Sigmoid colon (tissue), 7 donors: ENCODE results near the gene SLC34A2. TPM values are rescaled to one million over a fixed set of nuclear protein-coding genes. Genes with fewer than 3 reads are reported as not detected.

ENCODE experiments used
- DNase-seq: peaks from one replicate; pipeline ENCODE4 v3.0.0-alpha.2; 2019
- H3K27ac ChIP-seq, 4 donors: fragments of 200-600 bp; sonication (generic); one replicate each; pipeline ENCODE4 v1.5.1; 2016 to 2019; ENCODE audit warnings: mild to moderate bottlenecking in 1 of 4
- H3K27me3 ChIP-seq, 3 donors: fragments of 200-600 bp; sonication (generic); one replicate each; pipeline ENCODE4 v1.5.1; 2019; ENCODE audit warnings: mild to moderate bottlenecking in 1 of 3
- H3K36me3 ChIP-seq, 4 donors: fragments of 200-600 bp; sonication (generic); one replicate each; pipeline ENCODE4 v1.5.1; 2016 to 2019
- H3K4me1 ChIP-seq, 4 donors: fragments of 200-600 bp; sonication (generic); one replicate each; pipeline ENCODE4 v1.5.1; 2017 to 2019
- H3K4me3 ChIP-seq, 4 donors: fragments of 200-600 bp; sonication (generic); one replicate each; pipeline ENCODE4 v1.5.1; 2017 to 2019; ENCODE audit warnings: mild to moderate bottlenecking in 2 of 4, moderate library complexity in 1 of 4
- H3K9me3 ChIP-seq, 4 donors: fragments of 200-600 bp in 3 of 4; sonication (generic) in 3 of 4; one replicate each; pipeline versions ENCODE4 v1.5.1 to v1.6.1; 2013 to 2019
- EP300 ChIP-seq, 4 donors: sonication (generic); formaldehyde crosslinking; IDR thresholded peaks; one replicate each; pipeline ENCODE4 v1.6.1; 2017; ENCODE audit warnings: antibody characterized with exemption in 4 of 4
- POLR2A ChIP-seq, 2 donors: fragments of 450-650 bp; IDR thresholded peaks; one replicate each; pipeline ENCODE4 v1.6.1; 2016; ENCODE audit warnings: antibody characterized with exemption in 2 of 2, mild to moderate bottlenecking in 2 of 2, moderate library complexity in 2 of 2
- POLR2AphosphoS5 ChIP-seq, 4 donors: sonication (generic); formaldehyde crosslinking; IDR thresholded peaks; one replicate each; pipeline ENCODE4 v1.6.1; 2017; ENCODE audit warnings: antibody characterized with exemption in 4 of 4
- WGBS, 2 donors: extraction: QIAGEN DNeasy Blood & Tissue Kit; methylation state at CpG; one replicate each; pipeline ENCODE4 v1.1.7; 2013; 5-methylcytosine and 5-hydroxymethylcytosine counted together
- intact Hi-C: fragments of 100-400 bp; cut with DNase I; formaldehyde crosslinking; loops from one replicate; pipeline ENCODE4 v1.15.1; 2023
- polyA plus RNA-seq, 3 donors: library from polyadenylated mRNA; stranded (reverse); fragments of 200-250 nt; gene quantifications; one replicate each; pipeline ENCODE4 v1.2.3, GENCODE V29; 2013
- small RNA-seq, 3 donors: library from RNA; depleted of rRNA; stranded (forward); fragments of <200 nt; gene quantifications; one replicate each; pipeline ENCODE3, GENCODE V24; 2016
- total RNA-seq, 4 donors: library from RNA; depleted of rRNA; stranded (reverse); fragments of >200 nt; gene quantifications; one replicate each; pipeline ENCODE4 v1.1.0, GENCODE V29; 2016
- TF ChIP-seq, protein P1 (sequence below), 4 experiments: fragments of 450-650 bp in 3 of 4; fragments of 200-600 bp in 1 of 4; IDR thresholded peaks; one replicate each; pipeline ENCODE4 v1.5.1; 2016 to 2019; ENCODE audit warnings: antibody characterized with exemption in 4 of 4, mild to moderate bottlenecking in 3 of 4, moderate library complexity in 2 of 4
- donor health status: healthy with polysubstance abuse.
- donor health status: Bipolar disorder and iron deficiency.
- donor health status: healthy.

SLC34A2 gene
- total and polyA plus RNA-seq, 7 donors: 0.03 to 0.60 TPM; not detected in 5

DNA sequence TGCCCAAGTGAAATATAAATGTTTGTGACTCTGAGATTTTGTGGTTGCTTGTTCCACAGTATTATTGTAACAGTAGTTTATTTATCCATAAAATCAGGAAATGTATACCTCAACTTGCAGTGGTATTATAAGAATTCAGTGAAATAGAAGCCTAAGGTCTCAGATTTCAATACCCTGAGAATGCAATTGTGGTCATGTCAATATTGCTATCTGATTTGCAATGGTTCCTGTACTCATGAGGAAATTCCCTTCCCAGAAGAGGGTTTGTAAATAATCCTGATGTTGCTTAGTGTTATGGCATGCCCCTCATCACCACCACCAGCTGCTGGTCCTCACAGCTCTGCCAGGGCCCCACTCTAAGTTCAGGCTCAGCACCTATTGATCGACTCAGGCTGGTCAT lies 67.8 kb downstream of the SLC34A2 start:
- 77 to 84% methylated on average over 1 of the region's 1 CpG for WGBS, 2 donors
- H3K27ac ChIP-seq: no peak overlapping the region
- no peaks in the 10 kb centered on the region for H3K36me3 ChIP-seq
- TF ChIP-seq POLR2A (IDR thresholded peaks at IDR 0.05) (no peak), POLR2AphosphoS5 (IDR thresholded peaks at IDR 0.05) (no peak), EP300 (IDR thresholded peaks at IDR 0.05) (no peak)
- TF ChIP-seq, protein P1, sequence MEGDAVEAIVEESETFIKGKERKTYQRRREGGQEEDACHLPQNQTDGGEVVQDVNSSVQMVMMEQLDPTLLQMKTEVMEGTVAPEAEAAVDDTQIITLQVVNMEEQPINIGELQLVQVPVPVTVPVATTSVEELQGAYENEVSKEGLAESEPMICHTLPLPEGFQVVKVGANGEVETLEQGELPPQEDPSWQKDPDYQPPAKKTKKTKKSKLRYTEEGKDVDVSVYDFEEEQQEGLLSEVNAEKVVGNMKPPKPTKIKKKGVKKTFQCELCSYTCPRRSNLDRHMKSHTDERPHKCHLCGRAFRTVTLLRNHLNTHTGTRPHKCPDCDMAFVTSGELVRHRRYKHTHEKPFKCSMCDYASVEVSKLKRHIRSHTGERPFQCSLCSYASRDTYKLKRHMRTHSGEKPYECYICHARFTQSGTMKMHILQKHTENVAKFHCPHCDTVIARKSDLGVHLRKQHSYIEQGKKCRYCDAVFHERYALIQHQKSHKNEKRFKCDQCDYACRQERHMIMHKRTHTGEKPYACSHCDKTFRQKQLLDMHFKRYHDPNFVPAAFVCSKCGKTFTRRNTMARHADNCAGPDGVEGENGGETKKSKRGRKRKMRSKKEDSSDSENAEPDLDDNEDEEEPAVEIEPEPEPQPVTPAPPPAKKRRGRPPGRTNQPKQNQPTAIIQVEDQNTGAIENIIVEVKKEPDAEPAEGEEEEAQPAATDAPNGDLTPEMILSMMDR (IDR thresholded peaks at IDR 0.05): no peak
- no peak for DNase-seq
- H3K9me3 ChIP-seq: no peaks in the 10 kb centered on the region
- H3K4me1 ChIP-seq: no peaks in the 10 kb centered on the region
- H3K27me3 ChIP-seq: no peaks in the 10 kb centered on the region
- no peak overlapping the region for H3K4me3 ChIP-seq
- intact Hi-C loops: no loop called here

DNA sequence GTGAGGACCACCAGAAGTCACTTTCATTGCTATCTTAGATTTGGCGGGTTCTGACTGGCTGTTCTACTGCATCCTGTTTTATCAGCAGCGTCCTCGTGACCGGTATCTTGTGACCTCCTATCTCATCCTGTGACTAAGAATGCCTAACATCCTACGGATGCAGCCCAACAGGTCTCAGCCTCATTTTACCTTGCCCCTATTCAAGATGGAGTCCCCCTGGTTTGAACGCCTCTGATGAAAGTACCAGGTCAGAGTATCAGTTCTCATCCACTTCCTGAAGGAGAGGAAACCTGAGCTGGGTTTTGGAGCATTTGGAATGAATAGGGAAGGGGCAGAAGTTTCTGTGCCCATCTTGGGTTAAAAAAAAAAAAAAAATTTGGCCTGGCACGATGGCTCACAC lies 70.2 kb downstream of the SLC34A2 start:
- no peak overlapping the region for H3K4me3 ChIP-seq
- no peaks in the 10 kb centered on the region for H3K27me3 ChIP-seq
- no peaks in the 10 kb centered on the region for H3K4me1 ChIP-seq
- no peak overlapping the region for H3K27ac ChIP-seq
- TF ChIP-seq, protein P1 (IDR thresholded peaks at IDR 0.05): no peak
- no peak for TF ChIP-seq POLR2A (IDR thresholded peaks at IDR 0.05)
- no peak for TF ChIP-seq EP300 (IDR thresholded peaks at IDR 0.05)
- no peak for TF ChIP-seq POLR2AphosphoS5 (IDR thresholded peaks at IDR 0.05)
- WGBS, 2 donors: 64 to 81% methylated on average over 7 of the region's 7 CpGs
- no peaks in the 10 kb centered on the region for H3K9me3 ChIP-seq
- no peak for DNase-seq
- intact Hi-C loops: no loop called here
- no peaks in the 10 kb centered on the region for H3K36me3 ChIP-seq

DNA sequence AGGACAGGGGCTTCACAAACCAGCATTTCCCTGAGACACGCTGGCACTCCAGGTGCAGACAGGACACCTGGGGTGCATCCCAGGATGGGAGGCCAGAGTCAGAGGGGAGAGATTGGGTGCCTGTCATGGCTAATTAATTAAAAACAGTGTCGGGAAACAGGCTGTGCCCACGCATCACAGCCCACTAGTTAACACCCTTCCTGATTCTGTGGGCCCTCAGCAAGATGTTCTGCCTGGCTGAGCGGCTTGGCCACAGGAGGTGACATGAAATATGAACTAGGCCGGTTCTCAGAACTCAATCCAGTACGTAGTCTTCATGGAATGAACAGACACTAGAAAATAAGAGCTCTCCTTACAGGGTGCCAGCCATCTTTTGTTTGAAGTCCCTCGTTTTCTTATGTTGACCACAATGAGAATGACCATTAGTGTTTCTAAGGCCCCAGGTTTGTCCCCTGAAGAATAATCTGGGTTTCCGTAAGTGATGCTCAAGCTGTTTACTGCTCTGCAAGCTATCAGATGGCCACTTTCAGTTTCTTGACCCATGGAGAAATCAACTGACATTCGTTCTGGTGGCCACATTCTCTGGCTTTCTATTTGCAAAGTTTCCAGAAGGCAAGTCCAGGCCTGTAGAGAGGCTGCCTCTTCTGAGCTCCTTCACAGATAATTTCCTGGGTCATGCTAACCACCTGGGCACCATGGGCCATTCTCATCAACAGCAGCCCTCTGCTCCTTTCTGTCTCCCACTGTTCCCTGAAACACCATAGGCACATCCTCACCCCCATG lies 72.3 kb downstream of the SLC34A2 start:
- DNase-seq: no peak
- Histone ChIP-seq H3K9me3 (no peaks in the 10 kb centered on the region), H3K4me1 (no peaks in the 10 kb centered on the region), H3K36me3 (no peaks in the 10 kb centered on the region), H3K4me3 (no peak overlapping the region), H3K27me3 (no peaks in the 10 kb centered on the region), H3K27ac (no peak overlapping the region)
- 91 to 94% methylated on average over 9 of the region's 9 CpGs for WGBS, 2 donors
- TF ChIP-seq POLR2A (IDR thresholded peaks at IDR 0.05) (no peak), POLR2AphosphoS5 (IDR thresholded peaks at IDR 0.05) (no peak), EP300 (IDR thresholded peaks at IDR 0.05) (no peak)
- TF ChIP-seq, protein P1 (IDR thresholded peaks at IDR 0.05): no peak
- intact Hi-C loops: no loop called here

Small RNAs within 50 kb of the gene (small RNA-seq; reads per million reads assigned to genes)
- 0 reads per million in 3 donors for gene AC092436.3
- 0 reads per million in 3 donors for gene MTND4LP22
- 0 reads per million in 3 donors for gene RPS29P11

Other genes starting within 250 kb of the SLC34A2 start
- 1 to 10 TPM; 3.5 to 8.1 (median 4.5) TPM for gene SEL1L3, start 207.1 kb downstream of the SLC34A2 start, total RNA-seq
- 10 to 100 TPM; 22.2 to 65.6 (median 26.1) TPM for gene SEL1L3, start 207.1 kb downstream of the SLC34A2 start, polyA plus RNA-seq